WTC11 (cell line): ENCODE data around the gene KCTD1. TPM values are rescaled to one million over a fixed set of nuclear protein-coding genes. Genes with fewer than 3 reads are reported as not detected.

Experiments used
- ATAC-seq: fragments of 200-7000 bp; cut with Tn5 transposase; 2 replicates; pipeline ENCODE4 v1.10.0; 2021; ENCODE audit warnings: mild to moderate bottlenecking, moderate library complexity
- CTCF ChIA-PET: fragments of 300-600 bp; sonication (Branson Sonifier 250); formaldehyde crosslinking; loops from one replicate; lab custom pipeline; 2021; ENCODE audit warnings: antibody characterized with exemption; lab: Charles Lee
- POLR2A ChIA-PET: fragments of 350-600 bp; sonication (Branson Sonifier 250); formaldehyde crosslinking; loops from one replicate; lab custom pipeline; 2021; ENCODE audit warnings: antibody characterized with exemption; lab: Charles Lee
- DNase-seq: peaks from one replicate; pipeline ENCODE4 v3.0.0; 2021; ENCODE audit warnings: low spot score
- H3K27ac Mint-ChIP-seq: 2 replicates; pipeline ENCODE4 v1.8.0; 2021; ENCODE audit warnings: mixed read lengths
- H3K27me3 Mint-ChIP-seq: 2 replicates; pipeline ENCODE4 v1.8.0; 2021; ENCODE audit warnings: low read depth, mild to moderate bottlenecking, moderate library complexity, mixed read lengths
- H3K36me3 Mint-ChIP-seq: 2 replicates; pipeline ENCODE4 v1.8.0; 2021; ENCODE audit warnings: mixed read lengths
- H3K4me1 Mint-ChIP-seq: 2 replicates; pipeline ENCODE4 v1.8.0; 2022; ENCODE audit warnings: mixed read lengths
- H3K4me3 Mint-ChIP-seq: 2 replicates; pipeline ENCODE4 v1.8.0; 2021; ENCODE audit warnings: mild to moderate bottlenecking, moderate library complexity, mixed read lengths
- H3K9me3 Mint-ChIP-seq: 2 replicates; pipeline ENCODE4 v1.8.0; 2021; ENCODE audit warnings: mixed read lengths
- AR ChIP-seq: fragments of 250-450 bp; sonication (Bioruptor Pico); IDR thresholded peaks from 2 replicates; pipeline ENCODE4 v1.9.0; 2021; ENCODE audit warnings: mild to moderate bottlenecking
- ATF3 ChIP-seq: sonication (generic); formaldehyde crosslinking; conservative IDR thresholded peaks from 2 replicates; pipeline ENCODE4 v1.8.1; 2022; ENCODE audit warnings: mild to moderate bottlenecking, missing genetic modification reagents
- ATF6 ChIP-seq: sonication (generic); formaldehyde crosslinking; IDR thresholded peaks from 2 replicates; pipeline ENCODE4 v1.8.1; 2023; ENCODE audit warnings: mild to moderate bottlenecking, missing genetic modification reagents
- CTCF ChIP-seq: fragments of 200-600 bp; IDR thresholded peaks from 2 replicates; pipeline ENCODE4 v1.8.0; 2022; ENCODE audit warnings: antibody characterized with exemption
- FOXK1 ChIP-seq: sonication (generic); formaldehyde crosslinking; IDR thresholded peaks from 2 replicates; pipeline ENCODE4 v1.8.0; 2022; ENCODE audit warnings: mild to moderate bottlenecking, moderate library complexity, missing genetic modification reagents
- FOXP4 ChIP-seq: sonication (generic); formaldehyde crosslinking; IDR thresholded peaks from 2 replicates; pipeline ENCODE4 v1.8.0; 2022; ENCODE audit warnings: mild to moderate bottlenecking, missing genetic modification reagents
- NFATC4 ChIP-seq: fragments of 250-450 bp; sonication (Bioruptor Pico); IDR thresholded peaks from 2 replicates; pipeline ENCODE4 v1.9.0; 2021; ENCODE audit warnings: mild to moderate bottlenecking
- NFYB ChIP-seq: sonication (generic); formaldehyde crosslinking; conservative IDR thresholded peaks from 2 replicates; pipeline ENCODE4 v1.8.0; 2022; ENCODE audit warnings: low read depth, missing genetic modification reagents
- NR1H2 ChIP-seq: sonication (generic); formaldehyde crosslinking; IDR thresholded peaks from 2 replicates; pipeline ENCODE4 v1.9.0; 2021; ENCODE audit warnings: mild to moderate bottlenecking, moderate library complexity, missing genetic modification reagents
- PRRX2 ChIP-seq: fragments of 250-450 bp; sonication (Bioruptor Pico); IDR thresholded peaks from 2 replicates; pipeline ENCODE4 v1.8.0; 2021; ENCODE audit warnings: mild to moderate bottlenecking
- SP1 ChIP-seq: sonication (generic); formaldehyde crosslinking; conservative IDR thresholded peaks from 2 replicates; pipeline ENCODE4 v1.8.1; 2022; ENCODE audit warnings: missing genetic modification reagents
- TCF7 ChIP-seq: sonication (generic); formaldehyde crosslinking; IDR thresholded peaks from 2 replicates; pipeline ENCODE4 v1.8.0; 2022; ENCODE audit warnings: mild to moderate bottlenecking, low read depth, missing genetic modification reagents, moderate library complexity
- TEAD4 ChIP-seq: sonication (generic); formaldehyde crosslinking; IDR thresholded peaks from 2 replicates; pipeline ENCODE4 v1.8.0; 2022; ENCODE audit warnings: mild to moderate bottlenecking, missing genetic modification reagents
- ZBTB21 ChIP-seq: sonication (generic); formaldehyde crosslinking; IDR thresholded peaks from 2 replicates; pipeline ENCODE4 v1.8.1; 2023; ENCODE audit warnings: mild to moderate bottlenecking, missing genetic modification reagents, borderline replicate concordance
- ZMAT4 ChIP-seq: fragments of 250-450 bp; sonication (Bioruptor Pico); IDR thresholded peaks from 2 replicates; pipeline ENCODE4 v1.9.0; 2021; ENCODE audit warnings: mild to moderate bottlenecking
- ZNF121 ChIP-seq: sonication (generic); formaldehyde crosslinking; IDR thresholded peaks from 2 replicates; pipeline ENCODE4 v1.8.0; 2023; ENCODE audit warnings: missing genetic modification reagents
- ZNF219 ChIP-seq: sonication (generic); formaldehyde crosslinking; IDR thresholded peaks from 2 replicates; pipeline ENCODE4 v1.8.0; 2023; ENCODE audit warnings: missing genetic modification reagents, mild to moderate bottlenecking, borderline replicate concordance
- ZNF232 ChIP-seq: sonication (generic); formaldehyde crosslinking; IDR thresholded peaks from 2 replicates; pipeline ENCODE4 v1.8.0; 2022; ENCODE audit warnings: mild to moderate bottlenecking, missing genetic modification reagents
- ZNF263 ChIP-seq: sonication (generic); formaldehyde crosslinking; IDR thresholded peaks from 2 replicates; pipeline ENCODE4 v1.8.1; 2022; ENCODE audit warnings: low read depth, mild to moderate bottlenecking, moderate library complexity, missing genetic modification reagents
- ZNF423 ChIP-seq: fragments of 250-450 bp; sonication (Bioruptor Pico); IDR thresholded peaks from 2 replicates; pipeline ENCODE4 v2.1.2; 2022; ENCODE audit warnings: mild to moderate bottlenecking, moderate library complexity
- total RNA-seq: library from RNA; stranded (reverse); gene quantifications from 3 replicates; pipeline ENCODE4 v1.2.3, GENCODE V29; 2021
- TF ChIP-seq, protein P1 (sequence below): sonication (generic); formaldehyde crosslinking; IDR thresholded peaks from 2 replicates; pipeline ENCODE4 v1.8.0; 2022; ENCODE audit warnings: mild to moderate bottlenecking, missing genetic modification reagents
- TF ChIP-seq, protein P2 (sequence below): sonication (generic); formaldehyde crosslinking; IDR thresholded peaks from 2 replicates; pipeline ENCODE4 v1.8.1; 2023; ENCODE audit warnings: mild to moderate bottlenecking, missing genetic modification reagents, moderate library complexity
- TF ChIP-seq, protein P3 (sequence below): sonication (generic); formaldehyde crosslinking; IDR thresholded peaks from 2 replicates; pipeline ENCODE4 v1.8.1; 2022; ENCODE audit warnings: low read depth, mild to moderate bottlenecking, moderate library complexity, missing genetic modification reagents, borderline replicate concordance

Gene KCTD1
- total RNA-seq, 1 experiment from 2014 or later = 23.3 TPM

DNA sequence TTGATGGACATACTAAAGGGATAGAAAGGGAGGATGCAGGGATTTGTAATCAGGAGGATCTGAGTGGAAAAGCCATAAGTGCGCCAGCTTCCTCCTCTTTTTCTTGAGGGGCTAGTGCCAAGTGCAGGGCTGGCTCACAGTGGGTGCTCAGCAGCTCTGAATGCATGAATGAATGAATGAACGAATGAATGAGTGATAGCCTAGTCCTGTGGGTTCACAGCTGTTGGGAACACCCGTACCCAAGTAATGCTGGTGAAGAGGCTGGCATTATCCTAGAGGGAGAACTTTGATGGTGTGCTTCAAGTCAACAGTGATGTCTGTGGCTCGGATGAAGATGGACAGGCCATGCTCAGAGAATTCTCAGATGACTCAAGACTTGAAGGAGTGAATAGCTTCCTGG is 108.8 kb downstream of the KCTD1 start:
- Mint-ChIP-seq H3K36me3 (peaks cover 3% of the 10 kb centered on the region; the same call in 1 of the 2 replicates), H3K9me3 (peaks cover 10% of the 10 kb centered on the region), H3K27ac (no peak overlapping the region), H3K4me3 (no peak overlapping the region), H3K4me1 (peaks cover 13% of the 10 kb centered on the region), H3K27me3 (no peaks in the 10 kb centered on the region)
- ATAC-seq (no peak), DNase-seq (no peak)
- ChIA-PET POLR2A (no interaction called here), CTCF (interaction anchor here (3.0 kb wide), 1 partner anchor 56 kb away, joined by 14 read pairs; no protein-coding TSS in a partner anchor)
- TF ChIP-seq ATF3 (CRISPR knock-in tag) = no peak
- TF ChIP-seq AR (CRISPR knock-in tag) = no peak
- TF ChIP-seq ZNF232 = no peak
- no peak for TF ChIP-seq ATF6 (CRISPR knock-in tag)
- TF ChIP-seq PRRX2 (CRISPR knock-in tag) = no peak
- no peak for TF ChIP-seq ZNF423 (CRISPR knock-in tag)
- TF ChIP-seq SP1 (CRISPR knock-in tag) = no peak
- no peak for TF ChIP-seq FOXK1 (CRISPR knock-in tag)
- TF ChIP-seq ZNF219 (CRISPR knock-in tag) = no peak
- TF ChIP-seq NR1H2 (CRISPR knock-in tag) = no peak
- no peak for TF ChIP-seq ZNF121
- TF ChIP-seq, all 79 proteins: peak for 0

GRCh38 chr18:26438980-26439379 is 109.4 kb downstream of the KCTD1 start:
- Mint-ChIP-seq H3K4me1 (peaks cover 13% of the 10 kb centered on the region), H3K36me3 (peaks cover 1% of the 10 kb centered on the region; the same call in 1 of the 2 replicates), H3K27ac (no peak overlapping the region), H3K27me3 (no peaks in the 10 kb centered on the region), H3K9me3 (peaks cover 7% of the 10 kb centered on the region), H3K4me3 (no peak overlapping the region)
- ATAC-seq (no peak), DNase-seq (no peak)
- ChIA-PET POLR2A (no interaction called here), CTCF (interaction anchor here (1.7 kb wide), 1 partner anchor 55 kb away, joined by 6 read pairs; no protein-coding TSS in a partner anchor)
- no peak for TF ChIP-seq ATF3 (CRISPR knock-in tag)
- TF ChIP-seq ZBTB21 (CRISPR knock-in tag) = no peak
- TF ChIP-seq, protein P1, sequence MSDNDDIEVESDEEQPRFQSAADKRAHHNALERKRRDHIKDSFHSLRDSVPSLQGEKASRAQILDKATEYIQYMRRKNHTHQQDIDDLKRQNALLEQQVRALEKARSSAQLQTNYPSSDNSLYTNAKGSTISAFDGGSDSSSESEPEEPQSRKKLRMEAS = no peak
- TF ChIP-seq, protein P2, sequence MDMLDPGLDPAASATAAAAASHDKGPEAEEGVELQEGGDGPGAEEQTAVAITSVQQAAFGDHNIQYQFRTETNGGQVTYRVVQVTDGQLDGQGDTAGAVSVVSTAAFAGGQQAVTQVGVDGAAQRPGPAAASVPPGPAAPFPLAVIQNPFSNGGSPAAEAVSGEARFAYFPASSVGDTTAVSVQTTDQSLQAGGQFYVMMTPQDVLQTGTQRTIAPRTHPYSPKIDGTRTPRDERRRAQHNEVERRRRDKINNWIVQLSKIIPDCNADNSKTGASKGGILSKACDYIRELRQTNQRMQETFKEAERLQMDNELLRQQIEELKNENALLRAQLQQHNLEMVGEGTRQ (CRISPR knock-in tag) = no peak
- TF ChIP-seq NFYB = no peak
- no peak for TF ChIP-seq TEAD4 (CRISPR knock-in tag)
- TF ChIP-seq ZMAT4 (CRISPR knock-in tag) = no peak
- TF ChIP-seq FOXP4 (CRISPR knock-in tag) = no peak
- TF ChIP-seq ZNF263 = no peak
- TF ChIP-seq NFATC4 = no peak
- TF ChIP-seq, protein P3, sequence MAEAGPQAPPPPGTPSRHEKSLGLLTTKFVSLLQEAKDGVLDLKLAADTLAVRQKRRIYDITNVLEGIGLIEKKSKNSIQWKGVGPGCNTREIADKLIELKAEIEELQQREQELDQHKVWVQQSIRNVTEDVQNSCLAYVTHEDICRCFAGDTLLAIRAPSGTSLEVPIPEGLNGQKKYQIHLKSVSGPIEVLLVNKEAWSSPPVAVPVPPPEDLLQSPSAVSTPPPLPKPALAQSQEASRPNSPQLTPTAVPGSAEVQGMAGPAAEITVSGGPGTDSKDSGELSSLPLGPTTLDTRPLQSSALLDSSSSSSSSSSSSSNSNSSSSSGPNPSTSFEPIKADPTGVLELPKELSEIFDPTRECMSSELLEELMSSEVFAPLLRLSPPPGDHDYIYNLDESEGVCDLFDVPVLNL (CRISPR knock-in tag) = no peak
- no peak for TF ChIP-seq FOXK1 (CRISPR knock-in tag)
- no peak for TF ChIP-seq CTCF
- no peak for TF ChIP-seq TCF7
